Measurements from ENCODE around the gene CADM1.

The CADM1 gene

DNA sequence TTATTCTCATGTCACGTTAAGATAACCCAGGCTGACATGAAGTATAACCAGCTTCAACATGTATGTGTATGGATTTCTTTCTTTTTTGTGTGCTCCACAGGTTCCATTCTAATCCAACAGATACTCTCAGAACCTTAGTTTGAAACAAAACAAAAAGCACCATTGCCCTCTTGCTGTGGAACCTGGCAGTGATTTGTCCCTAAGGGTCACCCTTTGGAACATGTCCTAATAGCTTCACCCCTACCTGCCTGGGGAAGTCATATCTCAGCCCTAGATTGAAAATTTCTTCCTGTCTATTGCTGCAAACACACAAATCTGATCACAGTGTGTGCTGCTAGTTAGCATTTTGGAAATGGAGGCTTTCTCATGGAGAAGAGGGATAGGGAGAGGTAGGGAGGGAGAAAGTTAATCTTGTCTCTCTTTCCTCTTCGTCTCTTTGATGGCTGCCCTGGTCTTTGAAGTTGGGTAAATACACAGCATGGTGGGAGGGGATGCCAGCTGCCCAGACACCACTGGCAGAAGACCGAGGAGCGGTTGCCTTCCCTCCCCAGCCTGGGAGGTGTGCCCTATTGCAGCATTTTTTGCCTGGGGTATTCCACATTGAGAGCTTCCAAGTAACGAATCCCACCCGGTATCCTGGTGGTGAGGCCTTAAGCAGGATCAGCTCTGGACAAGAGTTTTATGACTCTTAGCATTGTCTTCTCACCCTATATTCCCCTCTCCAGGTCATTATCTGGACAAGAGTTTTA is 11.6 kb upstream of the CADM1 start:
- no peaks in the 10 kb centered on the region for H3K79me2 ChIP-seq (ENCODE audit: low read length)

DNA sequence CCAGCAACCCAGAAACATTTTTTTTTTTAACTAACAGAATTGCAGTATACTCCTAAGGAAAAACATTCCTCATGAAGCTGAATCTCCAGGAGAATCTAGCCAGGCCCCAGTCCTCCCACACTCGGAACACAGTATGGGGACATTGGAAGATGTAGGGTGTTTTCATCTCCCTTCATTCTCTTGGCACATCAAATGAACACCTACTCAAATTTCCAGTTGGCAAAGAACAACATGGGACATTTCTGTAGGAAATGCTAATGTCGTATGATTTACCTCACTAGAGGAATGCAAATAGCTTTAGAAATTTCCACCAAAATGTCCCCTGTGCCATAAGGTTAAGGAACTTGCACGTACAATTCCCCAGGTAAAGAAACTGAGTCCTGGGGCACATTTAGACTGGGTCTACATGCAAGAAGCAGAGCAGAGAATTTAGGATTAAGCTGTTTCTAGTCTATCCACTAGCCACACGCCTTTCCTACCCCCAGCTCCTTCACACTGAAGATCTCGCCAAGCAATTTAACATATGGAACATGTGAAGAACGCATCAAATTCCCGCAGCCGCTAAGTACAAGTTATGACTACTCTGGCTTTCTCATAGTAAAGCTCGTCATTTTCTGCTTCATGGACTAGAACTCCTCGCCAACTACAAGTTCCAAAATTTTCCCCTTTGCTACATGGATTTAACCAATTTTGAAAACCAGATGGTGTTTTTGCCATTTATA is 2.9 kb upstream of the CADM1 start:
- H3K4me1 ChIP-seq (ENCODE audit: low read length), result no peaks in the 10 kb centered on the region
- peaks cover 21% of the 10 kb centered on the region for H3K79me2 ChIP-seq (ENCODE audit: low read length)
- H3K9ac ChIP-seq (ENCODE audit: low read length), result no peak overlapping the region
- H4K20me1 ChIP-seq (ENCODE audit: insufficient read depth, low read length), result no peaks in the 10 kb centered on the region
- TF ChIP-seq EZH2 (optimal IDR thresholded peaks at IDR 0.05; ENCODE audit: low read depth, low read length) (no peak), EZH2phosphoT487 (IDR thresholded peaks at IDR 0.05; ENCODE audit: low read length) (no peak)
- TF ChIP-seq, protein P1, sequence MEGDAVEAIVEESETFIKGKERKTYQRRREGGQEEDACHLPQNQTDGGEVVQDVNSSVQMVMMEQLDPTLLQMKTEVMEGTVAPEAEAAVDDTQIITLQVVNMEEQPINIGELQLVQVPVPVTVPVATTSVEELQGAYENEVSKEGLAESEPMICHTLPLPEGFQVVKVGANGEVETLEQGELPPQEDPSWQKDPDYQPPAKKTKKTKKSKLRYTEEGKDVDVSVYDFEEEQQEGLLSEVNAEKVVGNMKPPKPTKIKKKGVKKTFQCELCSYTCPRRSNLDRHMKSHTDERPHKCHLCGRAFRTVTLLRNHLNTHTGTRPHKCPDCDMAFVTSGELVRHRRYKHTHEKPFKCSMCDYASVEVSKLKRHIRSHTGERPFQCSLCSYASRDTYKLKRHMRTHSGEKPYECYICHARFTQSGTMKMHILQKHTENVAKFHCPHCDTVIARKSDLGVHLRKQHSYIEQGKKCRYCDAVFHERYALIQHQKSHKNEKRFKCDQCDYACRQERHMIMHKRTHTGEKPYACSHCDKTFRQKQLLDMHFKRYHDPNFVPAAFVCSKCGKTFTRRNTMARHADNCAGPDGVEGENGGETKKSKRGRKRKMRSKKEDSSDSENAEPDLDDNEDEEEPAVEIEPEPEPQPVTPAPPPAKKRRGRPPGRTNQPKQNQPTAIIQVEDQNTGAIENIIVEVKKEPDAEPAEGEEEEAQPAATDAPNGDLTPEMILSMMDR (IDR thresholded peaks at IDR 0.05; ENCODE audit: low read length), result no peak
- no peaks in the 10 kb centered on the region for H3K36me3 ChIP-seq (replicated peaks; ENCODE audit: insufficient read depth, low read length)
- no peak overlapping the region for H3K4me3 ChIP-seq (ENCODE audit: low read length)
- no peak overlapping the region for H2AFZ ChIP-seq (ENCODE audit: low read length)
- H3K9me2 ChIP-seq (replicated peaks; ENCODE audit: insufficient read depth, low read length), result no peaks in the 10 kb centered on the region
- no peak overlapping the region for H3K4me2 ChIP-seq (ENCODE audit: low read depth, low read length)
- DNase-seq, result no peak
- H3K27me3 ChIP-seq (replicated peaks; ENCODE audit: insufficient read depth, low read length), result no peaks in the 10 kb centered on the region
- H3K9me3 ChIP-seq (replicated peaks; ENCODE audit: insufficient read depth, low read length), result no peaks in the 10 kb centered on the region
- H3F3A ChIP-seq (ENCODE audit: insufficient read depth, low read length), result peaks cover 8% of the 10 kb centered on the region
- no peak overlapping the region for H3K27ac ChIP-seq (ENCODE audit: low read length)

More for the DNA sequence above, 11.6 kb upstream of the CADM1 start:
- Histone ChIP-seq H3K36me3 (replicated peaks; ENCODE audit: insufficient read depth, low read length) (no peaks in the 10 kb centered on the region), H4K20me1 (ENCODE audit: insufficient read depth, low read length) (no peaks in the 10 kb centered on the region), H3F3A (ENCODE audit: insufficient read depth, low read length) (no peaks in the 10 kb centered on the region), H3K9ac (ENCODE audit: low read length) (no peak overlapping the region), H3K4me3 (ENCODE audit: low read length) (no peak overlapping the region), H2AFZ (ENCODE audit: low read length) (no peak overlapping the region), H3K27ac (ENCODE audit: low read length) (no peak overlapping the region), H3K4me2 (ENCODE audit: low read depth, low read length) (no peak overlapping the region), H3K27me3 (replicated peaks; ENCODE audit: insufficient read depth, low read length) (no peaks in the 10 kb centered on the region), H3K9me3 (replicated peaks; ENCODE audit: insufficient read depth, low read length) (no peaks in the 10 kb centered on the region), H3K9me2 (replicated peaks; ENCODE audit: insufficient read depth, low read length) (no peaks in the 10 kb centered on the region), H3K4me1 (ENCODE audit: low read length) (no peaks in the 10 kb centered on the region)
- TF ChIP-seq EZH2 (optimal IDR thresholded peaks at IDR 0.05; ENCODE audit: low read depth, low read length) (no peak), EZH2phosphoT487 (IDR thresholded peaks at IDR 0.05; ENCODE audit: low read length) (no peak)
- TF ChIP-seq, protein P1 (IDR thresholded peaks at IDR 0.05; ENCODE audit: low read length), result no peak
- DNase-seq, result no peak

DNA sequence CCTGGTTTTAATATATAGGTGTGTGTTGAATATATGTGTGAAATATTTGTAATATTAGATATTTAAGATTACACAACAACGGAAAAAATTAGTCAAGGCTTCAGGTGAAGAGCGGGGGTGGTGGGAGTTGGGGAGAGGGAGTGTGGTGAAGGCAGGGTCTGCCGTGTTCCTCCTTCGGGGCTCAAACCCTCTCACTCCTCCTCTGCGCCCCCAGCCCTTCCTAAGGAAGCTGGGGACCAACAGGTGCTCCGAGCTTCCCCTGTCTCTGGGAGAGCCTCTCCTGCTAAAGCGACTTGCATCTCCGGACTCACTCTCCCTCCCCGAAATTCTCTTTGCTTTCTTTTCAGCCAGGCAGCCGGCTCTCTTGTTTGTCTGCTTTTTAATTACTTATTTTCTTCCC is 960 bp upstream of the CADM1 start:
- peaks cover 16% of the 10 kb centered on the region for H3F3A ChIP-seq (ENCODE audit: insufficient read depth, low read length)
- H3K9me3 ChIP-seq (replicated peaks; ENCODE audit: insufficient read depth, low read length), result no peaks in the 10 kb centered on the region
- H3K4me1 ChIP-seq (ENCODE audit: low read length), result peaks cover 5% of the 10 kb centered on the region
- TF ChIP-seq EZH2 (optimal IDR thresholded peaks at IDR 0.05; ENCODE audit: low read depth, low read length) (no peak), EZH2phosphoT487 (IDR thresholded peaks at IDR 0.05; ENCODE audit: low read length) (no peak)
- TF ChIP-seq, protein P1 (IDR thresholded peaks at IDR 0.05; ENCODE audit: low read length), result no peak
- H3K4me2 ChIP-seq (ENCODE audit: low read depth, low read length), result peak overlapping the region; percentile 85
- peak; percentile 8 for DNase-seq
- peak overlapping the region; percentile 93 for H2AFZ ChIP-seq (ENCODE audit: low read length)
- H3K4me3 ChIP-seq (ENCODE audit: low read length), result peak overlapping the region; percentile 87
- H3K9ac ChIP-seq (ENCODE audit: low read length), result peak overlapping the region; percentile 83
- peaks cover 40% of the 10 kb centered on the region for H3K79me2 ChIP-seq (ENCODE audit: low read length)
- no peaks in the 10 kb centered on the region for H3K9me2 ChIP-seq (replicated peaks; ENCODE audit: insufficient read depth, low read length)
- no peaks in the 10 kb centered on the region for H3K27me3 ChIP-seq (replicated peaks; ENCODE audit: insufficient read depth, low read length)
- H4K20me1 ChIP-seq (ENCODE audit: insufficient read depth, low read length), result 0 out of 2 replicates have a peak, but pooled peaks cover 7% of the 10 kb centered on the region
- no peak overlapping the region for H3K27ac ChIP-seq (ENCODE audit: low read length)
- H3K36me3 ChIP-seq (replicated peaks; ENCODE audit: insufficient read depth, low read length), result no peaks in the 10 kb centered on the region
